ENCODE data around the gene HCCS.

Gene HCCS

DNA sequence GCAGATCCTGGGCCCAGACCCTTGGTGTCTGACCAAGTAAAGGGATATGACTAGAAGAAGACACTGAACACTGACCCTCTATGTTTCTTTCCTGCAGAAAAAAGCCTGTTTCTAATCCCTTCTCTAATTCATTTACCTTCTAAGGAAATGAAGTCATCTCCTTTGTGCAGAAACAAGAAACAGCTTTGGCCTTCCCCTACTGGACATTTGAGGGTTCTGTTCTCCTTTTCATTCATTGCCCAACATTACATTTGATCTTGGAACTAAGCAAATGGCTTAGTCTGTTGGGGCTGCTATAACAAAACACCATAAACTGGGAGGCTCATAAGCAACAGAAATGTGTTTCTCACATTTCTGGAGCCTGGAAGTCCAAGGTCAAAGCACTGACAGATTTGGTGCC, 20.0 kb downstream of the HCCS start:
- no peak overlapping the region for H3K27ac ChIP-seq (ENCODE audit: low read depth, low read length, poor library complexity, severe bottlenecking)
- no peaks in the 10 kb centered on the region for H3K9me2 ChIP-seq (ENCODE audit: low read depth, low read length)
- no peaks in the 10 kb centered on the region for H3K4me1 ChIP-seq (ENCODE audit: insufficient read depth, low read length, severe bottlenecking)
- no peak overlapping the region for H2AFZ ChIP-seq (ENCODE audit: low read length)
- H3K36me3 ChIP-seq (ENCODE audit: insufficient read depth, low read length), result no peaks in the 10 kb centered on the region
- H3K4me3 ChIP-seq (ENCODE audit: low read depth, low read length, poor library complexity, severe bottlenecking), result no peak overlapping the region
- H3K4me2 ChIP-seq (ENCODE audit: low read length), result no peak overlapping the region
- no peaks in the 10 kb centered on the region for H4K20me1 ChIP-seq (ENCODE audit: insufficient read depth, low read length)
- H3F3A ChIP-seq (ENCODE audit: insufficient read depth, low read length), result no peaks in the 10 kb centered on the region
- H3K9me3 ChIP-seq (ENCODE audit: low read length), result no peaks in the 10 kb centered on the region
- TF ChIP-seq, protein P1, sequence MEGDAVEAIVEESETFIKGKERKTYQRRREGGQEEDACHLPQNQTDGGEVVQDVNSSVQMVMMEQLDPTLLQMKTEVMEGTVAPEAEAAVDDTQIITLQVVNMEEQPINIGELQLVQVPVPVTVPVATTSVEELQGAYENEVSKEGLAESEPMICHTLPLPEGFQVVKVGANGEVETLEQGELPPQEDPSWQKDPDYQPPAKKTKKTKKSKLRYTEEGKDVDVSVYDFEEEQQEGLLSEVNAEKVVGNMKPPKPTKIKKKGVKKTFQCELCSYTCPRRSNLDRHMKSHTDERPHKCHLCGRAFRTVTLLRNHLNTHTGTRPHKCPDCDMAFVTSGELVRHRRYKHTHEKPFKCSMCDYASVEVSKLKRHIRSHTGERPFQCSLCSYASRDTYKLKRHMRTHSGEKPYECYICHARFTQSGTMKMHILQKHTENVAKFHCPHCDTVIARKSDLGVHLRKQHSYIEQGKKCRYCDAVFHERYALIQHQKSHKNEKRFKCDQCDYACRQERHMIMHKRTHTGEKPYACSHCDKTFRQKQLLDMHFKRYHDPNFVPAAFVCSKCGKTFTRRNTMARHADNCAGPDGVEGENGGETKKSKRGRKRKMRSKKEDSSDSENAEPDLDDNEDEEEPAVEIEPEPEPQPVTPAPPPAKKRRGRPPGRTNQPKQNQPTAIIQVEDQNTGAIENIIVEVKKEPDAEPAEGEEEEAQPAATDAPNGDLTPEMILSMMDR (IDR thresholded peaks at IDR 0.05; ENCODE audit: low read length), result no peak
- TF ChIP-seq EZH2 (IDR thresholded peaks at IDR 0.05; ENCODE audit: borderline replicate concordance, low read length), result no peak
- H3K9ac ChIP-seq (ENCODE audit: low read length), result no peak overlapping the region
- H3K27me3 ChIP-seq (ENCODE audit: insufficient read depth, low read length), result no peaks in the 10 kb centered on the region
- no peaks in the 10 kb centered on the region for H3K79me2 ChIP-seq (ENCODE audit: insufficient read depth, low read length)

DNA sequence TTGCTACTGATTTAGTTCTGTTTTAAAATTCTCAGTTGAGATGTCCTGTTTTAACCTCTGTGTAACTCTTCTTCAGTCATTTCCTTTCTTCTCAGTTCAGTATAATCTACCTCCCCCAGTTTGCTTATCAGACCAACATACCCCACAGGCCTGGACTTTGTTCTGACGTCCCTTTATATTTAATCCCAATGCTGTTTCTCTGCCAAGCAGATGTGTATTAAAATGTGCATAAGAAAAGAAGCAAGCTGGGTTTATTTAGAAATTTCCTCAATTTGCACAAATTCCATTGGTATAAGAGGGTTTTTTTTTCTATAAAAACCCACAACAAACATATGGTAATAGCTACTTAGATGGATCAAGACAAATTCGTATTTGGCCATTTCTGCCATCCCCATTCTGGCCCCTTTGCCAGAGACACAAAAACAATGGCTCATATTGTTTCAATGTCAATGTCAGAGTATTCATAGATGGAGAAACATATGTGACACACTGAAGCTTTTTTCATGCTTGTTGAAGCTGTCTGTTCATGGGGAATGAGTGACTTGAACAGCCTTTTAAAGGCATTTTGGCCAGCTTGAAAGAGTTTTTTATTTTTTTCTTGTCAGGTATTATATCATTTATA, 24.5 kb downstream of the HCCS start:
- no peaks in the 10 kb centered on the region for H3K27me3 ChIP-seq (ENCODE audit: insufficient read depth, low read length)

DNA sequence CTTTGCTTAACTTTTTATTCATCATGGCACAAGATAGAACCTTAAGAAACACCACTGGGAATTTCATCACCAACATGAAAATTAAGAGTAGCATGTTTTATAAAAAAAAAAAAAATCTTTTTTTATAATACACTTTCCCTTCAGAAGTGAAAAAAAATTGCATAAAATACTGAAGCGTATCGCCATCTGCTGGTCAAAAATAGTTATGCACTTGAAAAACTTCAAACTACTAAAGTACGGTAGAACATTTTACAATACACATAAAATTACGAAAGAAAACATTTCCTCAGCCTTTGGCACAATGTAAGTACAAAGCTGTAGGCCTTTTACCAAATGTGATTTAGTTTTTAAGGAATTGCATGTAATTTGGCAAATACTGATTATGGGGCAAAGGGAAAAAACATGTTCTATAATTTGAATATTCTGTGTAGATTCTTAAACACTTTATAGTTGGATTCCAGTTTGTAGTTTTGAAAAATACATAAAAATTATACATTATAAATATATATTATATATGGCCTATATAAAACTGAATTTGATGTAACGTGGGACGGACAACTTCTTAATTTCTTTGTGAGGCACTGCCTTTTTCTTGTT, 26.5 kb downstream of the HCCS start:
- Histone ChIP-seq H3K79me2 (ENCODE audit: insufficient read depth, low read length) (no peaks in the 10 kb centered on the region), H3K4me1 (ENCODE audit: insufficient read depth, low read length, severe bottlenecking) (no peaks in the 10 kb centered on the region), H3K4me3 (ENCODE audit: low read depth, low read length, poor library complexity, severe bottlenecking) (no peak overlapping the region), H3K4me2 (ENCODE audit: low read length) (no peak overlapping the region), H3K9me2 (ENCODE audit: low read depth, low read length) (no peaks in the 10 kb centered on the region), H3K36me3 (ENCODE audit: insufficient read depth, low read length) (no peaks in the 10 kb centered on the region), H3F3A (ENCODE audit: insufficient read depth, low read length) (no peaks in the 10 kb centered on the region), H3K27me3 (ENCODE audit: insufficient read depth, low read length) (no peaks in the 10 kb centered on the region), H3K27ac (ENCODE audit: low read depth, low read length, poor library complexity, severe bottlenecking) (no peak overlapping the region), H3K9ac (ENCODE audit: low read length) (no peak overlapping the region), H4K20me1 (ENCODE audit: insufficient read depth, low read length) (no peaks in the 10 kb centered on the region), H2AFZ (ENCODE audit: low read length) (no peak overlapping the region), H3K9me3 (ENCODE audit: low read length) (no peaks in the 10 kb centered on the region)
- no peak for TF ChIP-seq EZH2 (IDR thresholded peaks at IDR 0.05; ENCODE audit: borderline replicate concordance, low read length)
- TF ChIP-seq, protein P1 (IDR thresholded peaks at IDR 0.05; ENCODE audit: low read length), result peak; percentile 37; the same call in 1 of the 2 replicates

More for the DNA sequence above, 24.5 kb downstream of the HCCS start:
- Histone ChIP-seq H3F3A (ENCODE audit: insufficient read depth, low read length) (no peaks in the 10 kb centered on the region), H2AFZ (ENCODE audit: low read length) (no peak overlapping the region), H3K9ac (ENCODE audit: low read length) (no peak overlapping the region), H3K4me2 (ENCODE audit: low read length) (no peak overlapping the region), H3K4me1 (ENCODE audit: insufficient read depth, low read length, severe bottlenecking) (no peaks in the 10 kb centered on the region), H3K9me2 (ENCODE audit: low read depth, low read length) (no peaks in the 10 kb centered on the region), H3K9me3 (ENCODE audit: low read length) (no peaks in the 10 kb centered on the region), H3K79me2 (ENCODE audit: insufficient read depth, low read length) (no peaks in the 10 kb centered on the region), H3K36me3 (ENCODE audit: insufficient read depth, low read length) (no peaks in the 10 kb centered on the region), H4K20me1 (ENCODE audit: insufficient read depth, low read length) (no peaks in the 10 kb centered on the region), H3K27ac (ENCODE audit: low read depth, low read length, poor library complexity, severe bottlenecking) (no peak overlapping the region), H3K4me3 (ENCODE audit: low read depth, low read length, poor library complexity, severe bottlenecking) (no peak overlapping the region)
- no peak for TF ChIP-seq EZH2 (IDR thresholded peaks at IDR 0.05; ENCODE audit: borderline replicate concordance, low read length)
- TF ChIP-seq, protein P1 (IDR thresholded peaks at IDR 0.05; ENCODE audit: low read length), result no peak

Data from OCI-LY1 (cell line).